Stimulated activated CD4-positive, alpha-beta T cell treated with anti-CD3 and anti-CD28 coated beads, Interleukin-1b, Interleukin-23, amount 100 ng/mL, for 24 hours (primary cell): Measurements from ENCODE around the gene RAD51C.
"Not testable (repeated sequence)": the region's sequence is repeated elsewhere in the genome, so short reads cannot be mapped to it uniquely, and the experiment has no call there.

Experiments used
- DNase-seq, 4 experiments: peaks; one replicate each; pipeline ENCODE4 v3.0.0-alpha.2; 2020; ENCODE audit warnings: low read depth in 4 of 4, low spot score in 1 of 4

RAD51C gene

DNA sequence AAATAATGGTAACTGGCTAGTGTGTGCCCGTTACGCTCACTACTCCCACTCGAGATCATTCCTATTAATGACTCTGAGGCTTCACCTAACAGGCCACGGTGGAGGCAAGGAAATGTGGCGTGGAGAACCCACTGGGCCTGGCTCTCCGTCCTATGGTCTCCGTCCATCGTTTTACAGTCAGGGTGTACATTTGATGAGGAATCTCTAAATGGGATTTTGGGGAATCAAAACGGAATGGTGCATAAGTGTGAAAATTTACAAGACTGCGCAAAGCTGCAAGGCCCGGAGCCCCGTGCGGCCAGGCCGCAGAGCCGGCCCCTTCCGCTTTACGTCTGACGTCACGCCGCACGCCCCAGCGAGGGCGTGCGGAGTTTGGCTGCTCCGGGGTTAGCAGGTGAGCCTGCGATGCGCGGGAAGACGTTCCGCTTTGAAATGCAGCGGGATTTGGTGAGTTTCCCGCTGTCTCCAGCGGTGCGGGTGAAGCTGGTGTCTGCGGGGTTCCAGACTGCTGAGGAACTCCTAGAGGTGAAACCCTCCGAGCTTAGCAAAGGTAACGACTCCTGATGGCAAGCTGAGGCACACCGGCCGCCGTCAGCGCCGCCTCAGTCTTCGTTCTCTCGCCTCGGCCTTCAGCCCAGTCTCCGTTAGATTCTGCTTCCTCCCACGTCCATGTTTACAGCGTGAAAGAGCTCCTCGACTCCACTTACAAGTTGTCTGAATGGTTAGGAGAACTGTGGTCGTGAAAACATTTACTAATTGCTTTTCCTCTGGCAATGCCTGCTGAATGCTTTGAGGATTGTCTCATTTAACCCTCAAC is at the start of gene RAD51C:
Gene RAD51C, plus strand, starts transcription at position 364 of the 817 bp plus-strand sequence. Its CDS starts 42 bp downstream, at position 406.
- peak; percentile 70 to 87 (median 81) for DNase-seq

DNA sequence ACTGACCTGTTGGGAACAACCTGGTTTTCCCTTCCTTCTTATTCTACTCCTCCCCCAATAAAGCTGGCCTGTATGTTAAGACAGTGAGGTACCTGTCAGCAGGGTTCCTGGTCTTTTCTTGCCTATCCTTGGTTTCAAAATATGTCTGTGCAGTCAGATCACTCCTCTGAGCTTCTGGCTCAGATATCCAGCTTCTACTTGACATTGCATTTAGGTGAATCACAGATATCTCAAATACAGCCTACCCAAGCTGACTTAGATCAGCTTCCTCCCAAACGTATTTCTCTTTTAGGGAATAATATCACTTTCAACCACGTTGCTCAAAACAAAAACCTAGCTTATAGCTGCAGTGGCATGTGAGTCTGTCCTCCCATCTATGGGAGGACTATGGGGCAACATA is 49.3 kb upstream of the RAD51C start:
- no peak for DNase-seq

DNA sequence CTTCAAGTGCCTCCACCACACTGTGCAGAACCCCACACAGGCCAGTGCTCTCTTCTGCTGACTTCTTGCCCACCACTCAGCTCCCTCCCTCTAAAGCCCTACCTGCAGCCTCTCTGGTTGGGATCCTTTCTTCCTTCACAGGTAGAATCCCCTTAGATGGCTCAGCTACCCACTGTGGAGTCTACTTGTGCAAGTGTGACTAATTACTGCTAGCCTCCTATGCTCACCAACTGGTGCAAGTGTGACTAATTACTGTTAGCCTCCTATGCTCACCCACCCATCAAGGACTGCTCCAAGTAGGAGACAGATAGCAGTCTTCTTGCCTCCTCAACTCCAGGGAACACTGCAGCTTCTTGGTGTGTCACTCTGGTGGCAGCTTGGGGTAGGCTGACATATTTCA is 44.2 kb upstream of the RAD51C start:
- DNase-seq, result no peak

DNA sequence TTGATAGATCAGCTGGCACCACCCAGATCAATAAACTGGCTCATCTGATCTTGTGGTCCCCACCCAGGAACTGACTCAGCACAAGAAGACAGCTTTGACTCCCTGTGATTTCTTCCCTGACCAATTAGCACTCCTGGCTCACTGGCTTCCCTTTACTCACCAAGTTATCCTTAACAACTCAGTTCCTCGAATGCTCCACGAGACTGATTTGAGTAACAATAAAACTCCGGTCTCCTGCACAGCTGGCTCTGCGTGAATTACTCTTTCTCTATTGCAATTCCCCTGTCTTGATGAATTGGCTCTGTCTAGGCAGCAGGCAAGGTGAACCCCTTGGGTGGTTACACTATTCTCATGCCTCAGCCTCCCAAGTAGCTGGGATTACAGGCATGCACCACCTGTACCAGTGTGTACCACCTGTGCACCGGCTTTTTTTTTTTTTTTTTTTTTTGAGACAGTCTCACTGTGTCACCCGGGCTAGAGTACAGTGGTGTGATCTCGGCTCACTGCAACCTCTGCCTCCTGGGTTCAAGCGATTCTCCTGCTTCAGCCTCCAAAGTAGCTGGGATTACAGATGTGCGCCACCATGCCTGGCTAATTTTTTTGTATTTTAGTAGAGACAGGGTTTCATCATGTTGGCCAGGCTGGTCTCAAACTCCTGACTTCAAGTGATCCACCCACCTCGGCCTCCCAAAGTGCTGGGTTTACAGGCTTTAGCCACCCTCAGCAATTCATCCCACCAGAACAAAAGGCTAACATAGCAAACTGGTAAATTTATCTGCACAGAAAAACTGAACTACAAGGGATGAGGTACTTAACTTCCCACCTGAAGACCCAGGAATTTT is 34.2 kb upstream of the RAD51C start:
- not testable (repeated sequence) for DNase-seq

- DNase-seq, result peak; percentile 56 to 64 (median 62)
Measured at GRCh38 chr17:58658804-58659713, 33.3 kb upstream of the RAD51C start.

DNA sequence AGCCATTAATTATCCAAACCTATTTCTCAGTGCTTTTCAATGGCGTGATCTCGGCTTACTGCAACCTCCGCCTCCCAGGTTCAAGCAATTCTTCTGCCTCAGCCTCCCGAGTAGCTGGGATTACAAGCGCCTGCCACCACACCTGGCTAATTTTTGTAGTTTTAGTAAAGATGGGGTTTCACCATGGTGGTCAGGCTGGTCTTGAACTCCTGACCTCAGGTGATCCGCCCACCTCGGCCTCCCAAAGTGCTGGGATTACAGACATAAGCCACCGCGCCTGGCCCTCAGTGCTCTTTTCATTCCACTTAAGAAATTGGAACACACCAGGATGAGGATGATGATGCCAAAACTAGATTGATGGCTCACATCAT is 32.7 kb upstream of the RAD51C start:
- DNase-seq, result not testable (repeated sequence)

DNA sequence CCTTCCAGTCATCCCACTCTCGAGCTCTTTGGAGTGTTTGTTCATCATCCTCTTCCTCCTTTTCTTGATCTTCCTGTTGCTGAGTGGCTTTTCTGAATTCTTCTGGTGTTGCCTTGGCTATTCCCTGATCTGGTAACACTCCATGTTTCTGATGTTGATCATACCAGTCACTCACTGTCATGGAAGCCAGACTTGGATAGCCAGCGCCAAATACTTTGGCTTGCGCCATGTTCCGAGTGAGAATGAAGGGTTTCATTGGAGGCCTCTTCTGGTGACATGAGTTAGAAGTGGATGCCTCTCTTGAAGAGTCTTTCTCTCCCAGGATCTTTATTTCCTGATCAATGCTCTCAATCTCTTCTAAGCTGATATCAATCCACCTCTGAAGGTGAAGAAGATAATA is 31.8 kb upstream of the RAD51C start:
- DNase-seq, result no peak

DNA sequence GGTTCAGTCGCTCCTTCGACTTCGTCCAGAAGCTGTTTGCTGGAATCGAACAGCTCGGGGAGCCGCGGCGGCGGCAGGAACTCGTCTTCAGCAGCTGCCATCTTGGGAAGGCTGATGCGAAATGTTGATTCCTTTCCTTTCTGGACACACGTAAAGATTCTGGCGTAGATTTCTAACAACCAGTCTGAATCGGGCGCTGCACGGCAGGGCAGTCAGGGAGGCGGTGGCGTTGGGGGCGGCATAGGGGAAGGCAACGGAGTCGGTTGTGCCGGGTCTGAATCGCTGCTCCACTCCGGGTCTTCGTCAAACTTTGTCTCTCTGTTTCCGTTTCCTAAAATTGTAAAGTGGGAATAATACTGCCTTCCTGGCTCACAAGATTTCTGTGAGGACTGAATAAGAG is 30.9 kb upstream of the RAD51C start:
- no peak for DNase-seq

- no peak for DNase-seq
Measured at GRCh38 chr17:58664302-58664701, 28.1 kb upstream of the RAD51C start.

- no peak for DNase-seq
Measured at GRCh38 chr17:58665946-58666857, 26.2 kb upstream of the RAD51C start.

- DNase-seq, result peak in 2 of 4 experiments; percentile 14 to 25
Measured at GRCh38 chr17:58666858-58667267, 25.5 kb upstream of the RAD51C start.

DNA sequence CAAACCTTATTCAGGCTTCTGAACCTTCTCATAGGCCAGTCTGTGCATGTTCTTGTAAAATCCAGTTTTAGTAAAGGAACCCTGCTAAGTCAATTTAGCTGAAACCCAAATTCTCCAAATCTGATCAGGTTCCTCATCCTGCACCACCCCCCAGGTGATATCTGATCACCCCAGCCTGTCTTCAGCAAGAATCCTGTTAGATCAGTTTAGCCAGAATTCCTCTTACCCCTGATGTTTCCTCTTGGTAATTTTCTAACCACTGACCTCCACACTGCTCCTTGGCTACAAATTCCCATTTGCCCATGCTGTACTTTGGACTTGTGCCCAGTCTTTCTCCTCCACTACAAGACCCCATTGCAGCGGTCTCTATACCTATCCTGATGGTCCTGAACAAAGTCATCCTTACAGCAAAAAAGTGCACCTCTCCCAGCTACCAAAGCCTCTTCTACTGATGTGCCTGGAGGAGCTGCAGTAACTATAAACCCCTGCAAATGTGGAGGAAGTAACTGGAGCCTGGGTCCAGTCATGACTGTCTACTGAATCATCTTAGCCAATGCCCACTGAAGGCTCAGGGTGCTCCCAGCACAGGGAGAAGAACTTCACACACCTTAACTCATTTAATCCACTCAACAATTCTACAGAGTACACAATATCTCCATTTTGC is 24.3 kb upstream of the RAD51C start:
- no peak for DNase-seq

- no peak for DNase-seq
Measured at GRCh38 chr17:58668598-58668935, 23.8 kb upstream of the RAD51C start.

GRCh38 chr17:58669853-58670252 is 22.5 kb upstream of the RAD51C start:
- no peak for DNase-seq

GRCh38 chr17:58671969-58672368 is 20.4 kb upstream of the RAD51C start:
- no peak for DNase-seq

GRCh38 chr17:58677194-58677880 is 15.1 kb upstream of the RAD51C start:
- DNase-seq, result no peak

GRCh38 chr17:58678287-58678686 is 14.1 kb upstream of the RAD51C start:
- DNase-seq, result not testable (repeated sequence)

DNA sequence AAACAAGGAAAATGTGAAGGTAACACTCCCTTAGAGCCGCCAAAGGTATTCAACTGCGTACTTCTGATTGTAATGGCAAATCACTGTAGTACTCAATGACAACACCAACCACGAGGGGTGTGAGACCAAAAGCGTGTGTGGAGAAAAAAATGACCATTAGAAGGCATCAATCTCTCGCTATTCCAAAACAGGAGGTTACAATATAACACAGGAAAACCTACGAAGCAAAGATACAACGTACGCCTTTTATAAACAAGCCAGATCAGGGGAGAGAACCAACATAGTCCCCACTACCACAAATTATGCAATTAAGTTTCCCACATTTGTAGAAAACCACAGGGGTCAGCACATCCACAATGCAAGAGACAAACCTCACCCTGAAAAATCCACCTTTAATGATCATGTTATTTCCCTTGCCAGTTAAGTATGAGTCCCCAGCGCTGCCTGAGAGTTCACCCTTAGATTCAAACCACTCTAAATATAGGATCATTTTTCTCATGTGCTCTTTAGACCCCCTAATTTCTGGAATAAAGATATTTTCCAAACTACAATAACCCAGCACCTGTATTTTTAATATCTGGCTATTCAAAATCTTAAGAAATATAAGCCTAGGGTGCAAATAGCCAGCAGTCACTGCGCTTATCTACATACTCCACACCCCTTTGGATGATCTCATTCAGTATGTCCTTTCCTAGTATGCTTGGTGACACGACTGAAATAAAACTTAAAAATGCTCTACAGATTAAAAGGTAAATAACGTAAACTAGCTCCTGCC is 13.0 kb upstream of the RAD51C start:
- no peak for DNase-seq
